Retinal pigment epithelial cell (primary cell): ENCODE results near the gene CCDC50.

Experiments
- DNase-seq: peaks from one replicate; pipeline ENCODE4 v3.0.0-alpha.2; 2010; ENCODE audit warnings: low read depth
- H3K4me3 ChIP-seq: 2 replicates; pipeline ENCODE4 v1.5.1; 2011; ENCODE audit warnings: mild to moderate bottlenecking, low read length, control low read depth, moderate library complexity
- CTCF ChIP-seq: conservative IDR thresholded peaks from 2 replicates; pipeline ENCODE4 v1.5.1; 2011; ENCODE audit warnings: low read depth, low read length, control low read depth, inconsistent platforms

The CCDC50 gene

DNA sequence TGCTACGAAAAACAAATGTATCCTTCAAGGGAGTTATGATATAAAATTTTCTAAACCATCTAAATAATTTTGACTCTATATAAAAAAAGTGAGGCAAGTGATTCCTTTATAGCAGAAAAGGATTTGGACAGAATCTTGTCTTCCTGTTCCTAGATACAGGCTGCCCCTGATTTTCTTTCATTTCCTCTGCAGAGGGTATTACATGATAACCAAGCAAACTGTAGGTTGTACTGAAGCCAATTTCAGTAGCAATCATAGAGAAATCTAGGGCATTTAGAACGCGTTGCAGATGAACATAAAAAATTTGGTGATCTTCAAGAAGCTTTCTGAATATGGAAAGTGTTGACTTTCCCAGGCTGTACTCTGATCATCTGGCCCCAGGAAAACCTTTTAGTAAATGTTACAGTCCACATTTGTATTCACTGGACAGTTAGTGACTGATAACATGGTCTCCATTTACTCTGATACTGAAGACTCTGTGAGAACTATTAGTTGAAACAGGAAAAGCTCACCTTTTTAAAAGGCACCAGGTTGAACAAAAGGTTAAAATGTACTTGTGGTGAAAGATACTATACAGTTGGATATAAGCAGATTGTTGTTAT is 10.2 kb downstream of the CCDC50 start:
- TF ChIP-seq CTCF: no peak
- DNase-seq: no peak
- no peak overlapping the region for H3K4me3 ChIP-seq

DNA sequence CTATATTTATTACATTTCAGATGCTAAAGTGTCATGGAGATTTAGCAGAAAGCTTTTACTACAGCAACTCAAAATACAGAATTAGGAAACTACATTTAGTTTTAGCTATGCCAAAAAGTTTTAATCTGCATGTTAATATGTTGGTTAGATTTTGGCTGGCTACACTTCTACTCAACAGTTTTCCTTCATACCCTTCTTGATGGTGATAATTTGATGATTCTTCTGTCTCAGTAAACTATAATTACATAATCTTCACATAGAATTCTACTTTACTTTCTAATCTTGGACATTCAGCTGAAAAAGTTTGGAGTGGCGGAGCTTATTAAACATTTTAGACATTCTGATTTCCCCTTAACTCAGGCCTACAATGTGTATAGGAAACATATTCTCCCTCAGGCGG is 11.2 kb downstream of the CCDC50 start:
- no peak overlapping the region for H3K4me3 ChIP-seq
- no peak for DNase-seq
- TF ChIP-seq CTCF: no peak

- no peak for DNase-seq
- no peak overlapping the region for H3K4me3 ChIP-seq
- TF ChIP-seq CTCF: no peak
Measured at GRCh38 chr3:191340966-191341365, 11.8 kb downstream of the CCDC50 start.

DNA sequence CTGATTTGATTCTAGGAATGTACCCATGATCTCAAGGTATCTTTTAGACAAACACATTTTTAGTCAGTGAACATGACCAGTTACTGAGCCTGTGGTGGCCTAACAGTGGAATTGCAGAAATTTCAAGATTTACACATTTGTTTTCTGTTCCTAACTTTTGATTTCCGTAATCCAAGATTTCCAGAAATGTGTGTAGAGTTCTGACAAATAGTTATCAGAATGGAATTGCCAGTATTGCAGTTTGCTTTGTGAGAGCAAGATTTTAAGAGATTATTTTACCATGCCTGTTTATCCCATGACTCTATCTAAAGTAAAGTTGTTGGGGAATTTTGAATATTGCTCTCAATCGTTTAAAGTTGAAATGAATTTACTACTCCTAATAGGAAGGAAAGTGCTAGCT is 12.8 kb downstream of the CCDC50 start:
- no peak for DNase-seq
- no peak for TF ChIP-seq CTCF
- no peak overlapping the region for H3K4me3 ChIP-seq

GRCh38 chr3:191342411-191342810 is 13.2 kb downstream of the CCDC50 start:
- no peak overlapping the region for H3K4me3 ChIP-seq
- TF ChIP-seq CTCF: no peak
- no peak for DNase-seq

- no peak overlapping the region for H3K4me3 ChIP-seq
- TF ChIP-seq CTCF: no peak
Measured at GRCh38 chr3:191343115-191343514, 13.9 kb downstream of the CCDC50 start.

GRCh38 chr3:191343913-191344312 is 14.7 kb downstream of the CCDC50 start:
- no peak for DNase-seq
- H3K4me3 ChIP-seq: no peak overlapping the region
- no peak for TF ChIP-seq CTCF

More at GRCh38 chr3:191343115-191343514, 13.9 kb downstream of the CCDC50 start:
- DNase-seq: no peak
